HuH-7.5 (cell line): Measurements from ENCODE around the gene EXT2.

Experiments used
- DNase-seq: peaks from one replicate; pipeline ENCODE4 v3.0.0; 2011; ENCODE audit warnings: low spot score

Gene EXT2

GRCh38 chr11:44085330-44085729, 10.1 kb upstream of the EXT2 start:
- no peak for DNase-seq

GRCh38 chr11:44088377-44088776, 7.1 kb upstream of the EXT2 start:
- DNase-seq: no peak

- no peak for DNase-seq
These were observed 6.6 kb upstream of the EXT2 start for GRCh38 chr11:44088871-44089270.

GRCh38 chr11:44090539-44090938, 4.9 kb upstream of the EXT2 start:
- no peak for DNase-seq

- DNase-seq: peak; percentile 63
These were observed 1.1 kb upstream of the EXT2 start for GRCh38 chr11:44094260-44094868.

GRCh38 chr11:44096360-44097185, 1.1 kb downstream of the EXT2 start:
- no peak for DNase-seq

- no peak for DNase-seq
These were observed 2.3 kb downstream of the EXT2 start for GRCh38 chr11:44097821-44098220.

GRCh38 chr11:44101098-44101497, 5.6 kb downstream of the EXT2 start:
- DNase-seq: no peak

- DNase-seq: no peak
These were observed 9.2 kb downstream of the EXT2 start for GRCh38 chr11:44104481-44105294.

GRCh38 chr11:44108260-44108659, 12.8 kb downstream of the EXT2 start:
- no peak for DNase-seq

- peak; percentile 18 for DNase-seq
These were observed 14.8 kb downstream of the EXT2 start for GRCh38 chr11:44110231-44110679.

GRCh38 chr11:44112091-44112821, 16.8 kb downstream of the EXT2 start:
- no peak for DNase-seq

- DNase-seq: no peak
These were observed 17.5 kb downstream of the EXT2 start for GRCh38 chr11:44113018-44113417.

GRCh38 chr11:44113572-44113971, 18.1 kb downstream of the EXT2 start:
- no peak for DNase-seq

GRCh38 chr11:44116234-44116830, 20.9 kb downstream of the EXT2 start:
- no peak for DNase-seq

GRCh38 chr11:44120169-44120568, 24.7 kb downstream of the EXT2 start:
- no peak for DNase-seq

- no peak for DNase-seq
These were observed 30.1 kb downstream of the EXT2 start for GRCh38 chr11:44125598-44125997.

GRCh38 chr11:44126304-44126703, 30.8 kb downstream of the EXT2 start:
- DNase-seq: no peak

GRCh38 chr11:44127130-44127529, 31.7 kb downstream of the EXT2 start:
- DNase-seq: no peak

GRCh38 chr11:44128729-44129128, 33.3 kb downstream of the EXT2 start:
- DNase-seq: no peak

- no peak for DNase-seq
These were observed 35.3 kb downstream of the EXT2 start for GRCh38 chr11:44130751-44131150.
